Uterus (tissue), 2 donors: Measurements from ENCODE around the gene MIPOL1.
"Not testable (repeated sequence)": the region's sequence is repeated elsewhere in the genome, so short reads cannot be mapped to it uniquely, and the experiment has no call there.

Experiments
- CTCF ChIP-seq, 4 experiments: fragments of 200-600 bp in 2 of 4; fragments of 450-650 bp in 2 of 4; sonication (generic) in 2 of 4; IDR thresholded peaks; one replicate each; pipeline ENCODE4 v1.5.1; 2016 to 2019; ENCODE audit warnings: antibody characterized with exemption in 4 of 4, mild to moderate bottlenecking in 2 of 4, moderate library complexity in 1 of 4
- POLR2A ChIP-seq, 2 donors: fragments of 450-650 bp; IDR thresholded peaks; one replicate each; pipeline ENCODE4 v1.6.1; 2016; ENCODE audit warnings: antibody characterized with exemption in 2 of 2, mild to moderate bottlenecking in 1 of 2, moderate library complexity in 1 of 2

- not testable (repeated sequence) for TF ChIP-seq CTCF, POLR2A (IDR thresholded peaks at IDR 0.05)
Measured at GRCh38 chr14:37295262-37295661, 97.5 kb downstream of the MIPOL1 start.
